HG02588 (cell line): Measurements from ENCODE around the gene ADAMTS17.

ENCODE experiments used
- ATAC-seq: cut with Tn5 transposase; IDR thresholded peaks from one replicate; pipeline ENCODE4 v1.9.1; 2021; ENCODE audit warnings: mild to moderate bottlenecking, moderate library complexity; ENCODE audit not compliant: unreplicated experiment

The ADAMTS17 gene

DNA sequence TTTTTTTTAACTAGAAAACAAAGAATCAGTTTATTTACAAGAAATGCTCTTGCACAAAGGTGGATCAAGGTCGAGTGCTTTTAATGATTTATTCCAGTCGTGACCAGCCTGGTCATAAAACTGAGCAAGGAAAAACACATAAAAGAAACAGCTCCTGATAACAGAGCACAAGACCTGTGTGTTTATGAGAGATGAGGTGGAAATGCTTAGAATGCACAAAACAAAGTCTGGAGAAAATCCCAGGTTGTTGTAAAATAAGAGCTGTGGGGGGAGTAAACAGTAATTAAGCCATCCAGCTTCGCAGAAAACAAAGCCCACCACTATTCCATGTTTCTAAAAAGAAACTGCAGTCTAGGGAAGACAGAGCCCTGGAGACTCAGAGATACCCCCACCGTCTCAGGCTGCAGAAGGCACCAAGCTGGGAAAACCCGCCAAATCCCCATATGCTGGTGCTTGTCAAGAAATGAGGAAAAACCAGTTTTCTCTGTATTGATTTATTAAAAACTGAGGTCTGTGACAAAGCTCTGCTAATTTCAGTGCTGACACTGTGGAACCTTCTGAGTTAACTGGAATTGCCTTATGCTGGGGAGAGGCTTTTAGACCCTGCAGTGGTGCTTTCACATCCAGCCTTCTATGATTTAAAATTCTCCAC is 139.3 kb downstream of the ADAMTS17 start:
- ATAC-seq, result no peak

DNA sequence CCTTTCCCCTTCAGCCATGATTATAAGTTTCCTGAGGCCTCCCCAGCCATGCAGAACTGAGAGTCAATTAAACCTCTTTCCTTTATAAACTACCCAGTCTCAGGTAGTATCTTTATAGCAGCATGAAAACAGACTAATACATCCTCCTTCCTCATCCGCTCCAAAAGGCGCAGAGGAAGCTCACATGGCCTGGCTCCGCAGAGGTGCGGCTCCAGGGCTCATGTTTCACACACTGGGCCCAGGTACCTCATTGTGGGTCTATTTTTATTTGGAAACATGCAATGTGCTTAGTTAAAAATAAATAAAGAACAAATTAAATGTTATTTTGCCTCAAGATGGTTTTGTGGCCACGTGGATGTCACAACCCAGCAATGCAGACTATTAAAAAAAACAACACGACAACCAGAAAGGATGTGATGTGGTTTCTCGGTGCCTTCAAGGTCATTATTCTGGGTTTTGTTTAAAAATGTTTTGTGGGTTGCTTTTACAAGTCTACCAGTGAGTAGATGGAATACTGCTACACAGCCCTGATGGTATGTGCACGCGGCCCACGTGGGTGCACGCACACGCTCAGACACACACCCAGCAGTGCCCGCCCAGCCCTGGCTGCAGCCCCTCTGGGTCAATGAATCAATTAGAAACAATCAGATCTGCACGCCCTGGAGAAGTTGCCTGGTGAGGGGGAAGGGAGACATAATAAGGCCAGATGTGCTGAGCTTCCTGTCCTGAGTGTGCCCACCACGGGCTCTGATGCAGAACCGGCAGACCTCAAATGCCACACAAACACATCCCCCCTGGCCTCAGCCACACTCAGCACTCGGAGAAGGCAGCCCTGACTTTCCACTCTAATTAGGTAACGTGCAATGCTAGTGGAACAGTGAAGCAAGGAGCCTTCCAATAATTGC is 140.1 kb downstream of the ADAMTS17 start:
- ATAC-seq, result no peak

DNA sequence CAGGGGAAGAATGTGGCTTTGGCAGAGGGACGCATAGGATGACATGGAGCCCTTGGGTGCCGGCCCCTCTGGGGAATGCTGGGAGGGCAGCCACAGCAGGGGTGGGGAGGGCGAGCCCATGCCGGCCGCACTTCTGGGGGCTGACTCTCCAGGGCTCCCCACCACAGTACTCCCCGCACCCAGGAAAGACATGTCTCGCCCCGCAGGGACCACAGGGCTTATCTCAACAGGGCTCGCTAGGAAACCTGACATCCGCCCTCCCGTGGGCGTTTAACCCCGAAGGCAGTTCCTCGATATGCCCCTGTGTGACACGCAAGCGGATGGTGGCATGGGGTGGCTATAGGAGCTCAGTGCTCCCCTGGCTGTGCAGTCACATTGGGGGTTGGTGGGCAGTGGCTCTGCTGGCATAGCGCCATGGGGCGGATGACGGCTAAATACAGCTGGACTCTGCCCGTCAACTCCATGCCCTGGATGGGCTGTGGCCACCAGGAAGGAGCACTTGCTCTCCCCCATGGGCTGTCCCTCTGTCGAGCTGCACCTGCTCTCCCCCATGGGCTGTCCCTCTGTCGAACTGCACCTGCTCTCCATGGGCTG is 141.4 kb downstream of the ADAMTS17 start:
- ATAC-seq, result no peak

DNA sequence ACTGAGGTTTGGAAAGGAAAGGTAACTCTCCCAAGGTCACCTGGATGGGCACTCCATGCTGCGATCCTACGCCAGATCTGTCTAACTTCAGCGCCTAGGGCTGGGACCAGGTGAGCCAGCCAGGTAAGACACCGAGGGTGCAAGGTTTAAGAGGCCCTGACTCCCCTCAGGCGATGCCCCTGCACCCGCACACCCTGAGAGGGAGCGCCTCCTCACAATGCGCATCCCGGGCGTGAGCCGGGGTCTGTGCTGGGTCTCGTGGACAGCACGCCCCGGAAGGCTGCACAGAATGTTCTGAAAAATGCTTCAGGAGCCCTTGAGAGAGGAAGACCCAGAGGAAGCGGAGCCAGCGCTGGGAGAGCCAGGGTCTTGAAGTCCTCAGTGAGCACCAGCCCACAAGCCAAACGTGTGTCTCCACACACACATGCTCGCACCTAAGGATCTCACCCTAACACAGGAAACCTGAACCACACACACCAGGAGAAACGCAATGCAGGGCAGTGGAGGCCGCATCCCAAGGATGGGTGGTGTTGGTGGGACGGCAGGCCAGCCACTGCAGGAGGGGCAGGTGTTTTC is 142.0 kb downstream of the ADAMTS17 start:
- ATAC-seq, result no peak

DNA sequence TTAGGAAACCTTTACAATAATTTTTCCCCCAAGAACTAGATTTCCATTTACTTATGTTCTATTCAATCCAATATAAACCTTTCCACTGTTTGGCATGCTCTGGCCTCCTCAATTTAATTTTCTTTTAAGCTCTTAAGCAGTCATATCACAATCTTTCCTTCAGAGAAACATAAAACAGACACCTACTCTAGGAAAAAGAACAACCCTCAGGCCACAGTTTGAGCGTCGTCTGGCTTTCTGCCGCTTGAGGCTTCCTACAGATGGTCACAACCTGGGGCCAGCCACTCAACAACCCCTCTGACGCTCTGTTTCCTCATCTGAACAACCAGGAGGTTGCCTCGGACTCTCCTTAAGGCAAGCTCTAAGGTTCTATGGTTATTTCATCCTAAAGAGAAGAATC is 143.3 kb downstream of the ADAMTS17 start:
- no peak for ATAC-seq

DNA sequence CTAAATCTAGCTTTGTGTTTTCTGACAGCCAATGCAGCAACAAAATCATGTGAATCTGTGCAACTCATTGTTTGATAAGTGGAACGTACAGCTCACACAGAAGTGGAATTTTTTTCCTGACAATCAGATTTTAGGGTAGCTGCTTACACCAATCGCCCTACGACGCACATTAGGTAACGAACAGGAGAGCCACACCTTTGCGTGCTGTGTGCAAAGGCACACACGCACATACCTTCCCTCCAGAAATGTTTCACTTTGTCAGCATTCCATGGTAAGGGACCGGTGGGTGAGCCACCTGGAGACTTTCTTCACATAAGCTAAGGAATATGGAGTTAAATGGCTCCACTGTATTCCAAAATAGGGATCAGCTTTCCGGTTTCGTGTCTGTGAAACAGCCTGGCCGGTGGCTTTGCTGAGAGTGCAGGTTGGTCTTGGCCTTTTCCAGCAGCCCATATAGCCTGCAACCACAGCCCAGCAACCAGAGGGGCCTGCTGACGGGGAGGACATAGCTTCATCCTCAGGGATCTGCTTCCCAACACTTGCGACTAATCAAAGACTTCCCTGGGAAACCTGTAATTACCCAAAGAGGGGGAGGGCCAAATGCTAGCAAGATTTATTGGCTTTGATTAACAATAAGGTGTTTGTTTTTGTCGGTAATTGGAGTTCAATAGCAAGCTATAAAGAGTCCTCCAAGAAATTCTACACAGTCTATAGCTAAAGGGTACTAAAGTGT is 145.3 kb downstream of the ADAMTS17 start:
- no peak for ATAC-seq

DNA sequence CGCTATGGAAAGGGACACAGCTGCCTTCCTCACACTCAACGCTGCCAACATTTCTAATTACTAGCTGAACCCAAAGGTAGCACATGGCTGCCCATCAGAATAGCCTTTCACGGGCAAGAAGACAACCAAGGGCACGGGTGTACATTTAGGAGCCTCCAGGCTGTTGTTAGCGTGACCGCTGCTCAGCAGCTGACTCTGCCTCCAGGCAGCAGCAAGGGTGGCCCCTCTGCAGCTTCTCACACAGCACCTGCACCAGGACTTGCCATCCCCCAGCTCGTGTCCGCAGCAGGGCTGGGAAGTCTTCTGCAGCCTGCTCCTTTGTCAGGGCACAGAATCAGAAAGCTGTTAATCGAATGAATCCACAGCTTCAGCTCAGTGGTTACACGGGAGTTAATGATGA is 146.8 kb downstream of the ADAMTS17 start:
- no peak for ATAC-seq

DNA sequence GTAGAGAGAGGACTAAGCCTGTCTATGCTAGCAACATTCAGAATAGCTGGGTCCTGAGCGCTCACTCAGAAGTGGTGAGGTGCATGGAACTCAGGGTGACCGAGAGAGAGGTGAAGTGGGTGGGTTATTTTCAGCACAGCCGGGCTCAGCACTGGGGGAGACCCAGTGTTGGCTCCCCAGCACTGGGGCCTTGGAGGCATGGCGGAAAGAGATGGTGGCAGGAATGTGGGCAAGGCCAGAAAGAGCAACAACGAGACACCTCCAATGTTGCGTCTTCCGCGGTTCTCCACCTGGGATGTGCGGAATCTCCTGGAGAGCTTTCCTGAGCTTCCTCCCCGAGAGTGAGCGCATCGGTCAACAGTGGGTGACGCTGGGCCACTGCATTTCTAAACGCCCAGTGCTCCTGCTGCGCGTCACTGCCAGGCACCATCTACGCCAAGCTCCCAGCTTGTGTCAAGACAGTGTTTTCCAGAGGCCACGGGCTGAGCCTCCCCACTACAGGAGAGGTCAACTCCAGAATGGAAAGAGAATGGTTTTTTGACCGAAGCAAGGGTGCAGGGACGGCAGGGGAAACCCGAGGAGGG is 148.4 kb downstream of the ADAMTS17 start:
- no peak for ATAC-seq

DNA sequence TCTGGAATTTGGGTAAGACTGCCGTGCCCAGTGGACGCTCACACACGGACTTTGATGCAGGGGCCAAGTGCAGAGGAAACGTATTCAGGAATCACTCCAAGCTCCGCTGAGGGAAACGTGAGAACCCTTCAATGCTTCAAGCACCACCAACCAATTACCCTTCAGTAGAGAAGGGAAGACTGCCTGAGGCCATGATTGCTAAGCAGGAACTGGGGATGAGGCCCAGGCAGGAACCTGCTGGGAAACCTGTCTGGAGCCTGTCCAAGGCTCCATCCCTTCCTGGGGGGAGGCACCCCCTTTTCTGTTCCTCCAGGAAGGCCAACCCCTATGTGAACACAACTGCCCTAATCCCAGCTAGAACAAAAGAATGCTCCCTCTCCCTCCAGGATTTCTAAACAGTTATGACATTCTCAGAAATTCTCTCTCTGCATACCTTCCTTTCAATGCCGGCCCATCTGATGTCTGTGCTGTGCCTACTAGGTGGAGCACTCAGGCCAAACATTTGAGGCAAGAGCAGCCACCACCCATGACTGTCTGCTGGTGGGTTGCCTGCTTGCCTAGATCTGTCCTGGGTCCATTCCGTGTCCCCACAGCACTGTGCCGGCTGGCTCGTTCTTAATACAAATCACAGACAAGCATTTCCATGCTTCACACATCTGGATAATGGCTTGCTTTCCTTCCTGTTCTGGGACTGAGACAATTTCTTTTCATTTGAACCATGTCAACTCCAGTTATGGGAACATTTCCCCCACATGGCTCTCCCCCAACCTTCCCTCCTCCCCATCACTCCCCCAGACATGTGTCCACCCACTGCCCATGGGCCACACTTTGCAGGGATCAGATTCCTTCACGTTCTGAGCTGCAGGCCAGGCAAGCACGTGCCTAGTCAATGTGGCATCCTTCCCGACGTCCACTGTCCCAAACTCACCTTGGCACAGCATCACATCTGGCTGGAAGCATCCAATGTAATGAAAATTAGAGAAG is 149.4 kb downstream of the ADAMTS17 start:
- no peak for ATAC-seq

DNA sequence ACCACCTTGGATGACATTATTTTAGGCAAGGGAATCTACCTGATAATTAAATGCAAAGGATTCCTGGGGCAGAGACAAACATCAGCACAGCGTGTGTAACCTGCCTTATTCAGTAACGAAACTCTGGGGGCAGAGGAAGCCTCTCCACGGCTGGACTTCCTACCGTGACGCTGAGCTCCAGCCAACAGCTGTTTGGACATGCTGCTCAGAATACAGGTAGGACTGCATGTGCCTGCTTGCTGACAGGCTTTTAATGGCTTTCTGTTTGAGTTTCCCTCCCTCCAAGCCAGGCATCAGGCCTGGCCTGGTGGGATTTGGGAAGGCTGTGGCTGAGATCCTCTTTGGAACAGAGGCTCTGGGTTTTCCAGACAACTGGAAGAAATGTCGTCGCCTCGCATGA is 150.6 kb downstream of the ADAMTS17 start:
- no peak for ATAC-seq

DNA sequence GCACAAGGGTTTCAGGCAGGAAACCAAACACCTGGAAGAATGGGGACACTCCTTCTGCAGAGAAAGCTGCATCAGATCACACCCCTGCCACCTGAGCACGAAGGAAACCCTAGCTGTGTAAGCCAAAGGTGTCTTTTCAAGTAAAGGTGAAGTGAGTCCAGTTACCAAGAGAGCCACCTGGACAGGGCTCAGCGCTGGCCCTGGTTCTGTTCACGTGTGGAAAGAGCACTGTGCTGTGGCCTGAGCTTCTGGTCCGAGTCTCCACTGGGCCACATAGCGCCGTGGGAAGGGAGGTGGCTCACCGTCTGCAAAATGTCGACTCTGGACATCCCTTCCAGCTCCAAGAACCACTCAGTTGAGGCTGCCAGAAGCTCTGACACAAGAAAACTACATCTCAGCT is 151.1 kb downstream of the ADAMTS17 start:
- ATAC-seq, result no peak

DNA sequence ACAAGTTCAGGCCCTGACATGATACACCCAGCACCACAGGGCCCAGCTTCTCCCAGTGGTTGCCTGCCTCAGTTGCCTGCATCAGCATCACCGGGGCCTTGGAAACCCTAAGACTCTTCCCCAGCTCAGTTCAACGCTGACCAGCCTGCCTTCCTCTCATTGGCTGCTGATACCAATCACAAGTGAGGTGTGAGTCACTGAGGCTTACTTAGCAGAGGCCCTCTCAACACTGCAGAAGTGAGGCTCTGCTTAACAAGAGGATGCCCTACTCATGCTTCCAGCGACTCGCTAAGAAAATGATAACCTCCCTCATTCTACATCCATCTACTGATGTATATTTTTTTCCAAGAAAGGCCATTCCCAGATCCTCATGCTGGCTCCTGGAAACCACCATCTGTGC is 151.9 kb downstream of the ADAMTS17 start:
- no peak for ATAC-seq

DNA sequence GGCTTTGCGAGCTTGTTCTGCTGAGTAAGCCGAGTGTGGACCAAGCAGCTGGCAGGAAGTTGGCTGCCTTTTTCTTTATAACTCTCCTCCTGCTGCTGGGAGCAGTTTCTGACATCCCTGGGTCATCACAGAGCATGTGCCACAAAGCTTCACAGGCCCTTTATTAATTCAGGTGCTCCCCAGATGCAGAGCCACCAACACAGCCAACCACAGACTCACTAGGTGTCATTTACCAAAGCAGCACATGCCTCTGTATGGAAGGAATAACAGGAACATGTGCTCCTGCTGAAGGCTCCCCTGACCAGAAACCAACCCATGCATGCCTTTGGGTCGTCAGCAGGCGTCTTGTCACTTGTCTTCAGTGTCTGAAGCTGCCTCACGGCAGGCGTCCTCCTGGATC is 152.5 kb downstream of the ADAMTS17 start:
- ATAC-seq, result no peak

DNA sequence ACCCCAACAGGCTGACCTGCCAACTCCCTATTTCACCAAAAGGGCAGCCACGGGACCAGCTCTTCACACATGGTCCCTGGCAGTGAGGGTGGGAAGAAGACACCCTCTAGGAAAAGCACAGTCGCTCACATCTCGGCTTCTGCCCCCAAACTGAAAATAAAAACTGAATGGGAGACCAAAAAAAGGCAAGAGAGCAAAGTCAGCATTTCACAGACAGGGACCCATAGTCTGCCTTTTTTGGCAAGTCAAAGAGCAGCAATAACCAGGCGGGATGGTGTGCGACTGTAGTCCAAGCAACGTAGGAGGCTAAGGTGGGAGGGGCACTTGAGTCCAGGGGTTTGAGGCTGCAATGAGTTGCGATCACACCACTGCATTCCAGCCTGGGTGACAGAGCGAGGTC is 154.1 kb downstream of the ADAMTS17 start:
- no peak for ATAC-seq

DNA sequence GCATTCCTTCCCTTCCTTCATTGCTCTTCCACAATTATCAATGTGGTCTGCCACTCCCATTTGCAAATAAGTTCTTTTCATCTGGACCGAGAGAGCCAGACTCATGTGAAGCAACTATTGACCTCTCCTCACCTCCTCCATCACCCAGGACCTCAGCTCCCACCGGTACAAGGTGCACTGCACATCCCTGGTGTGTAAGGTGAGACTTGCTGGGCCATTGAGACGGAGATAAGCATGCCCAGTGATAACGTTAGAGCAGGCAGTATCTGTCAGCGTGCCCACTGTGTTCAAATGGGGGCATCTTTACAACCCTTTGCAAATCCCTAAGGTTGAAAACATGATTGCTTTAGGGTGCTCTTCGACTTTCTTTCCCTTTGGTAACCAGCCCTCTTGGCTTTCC is 154.8 kb downstream of the ADAMTS17 start:
- ATAC-seq, result no peak

DNA sequence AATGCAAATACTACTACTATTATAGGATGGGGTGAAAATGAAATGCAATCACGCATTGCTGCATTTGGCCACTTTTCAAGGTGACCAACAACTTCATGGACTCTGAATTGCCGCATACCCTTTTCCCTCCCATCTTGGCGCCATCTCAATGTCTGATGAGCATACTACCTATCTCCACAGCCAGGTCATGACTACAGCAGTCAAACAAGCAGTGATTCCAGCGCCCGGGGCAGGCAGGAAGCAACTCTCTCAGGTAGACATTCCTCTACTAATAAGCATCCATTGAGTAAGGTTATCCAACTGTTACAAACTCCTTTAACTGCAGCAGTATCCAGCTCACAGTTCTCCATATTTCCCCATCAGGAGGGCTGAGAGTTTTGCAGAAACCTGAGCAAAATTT is 155.4 kb downstream of the ADAMTS17 start:
- no peak for ATAC-seq

DNA sequence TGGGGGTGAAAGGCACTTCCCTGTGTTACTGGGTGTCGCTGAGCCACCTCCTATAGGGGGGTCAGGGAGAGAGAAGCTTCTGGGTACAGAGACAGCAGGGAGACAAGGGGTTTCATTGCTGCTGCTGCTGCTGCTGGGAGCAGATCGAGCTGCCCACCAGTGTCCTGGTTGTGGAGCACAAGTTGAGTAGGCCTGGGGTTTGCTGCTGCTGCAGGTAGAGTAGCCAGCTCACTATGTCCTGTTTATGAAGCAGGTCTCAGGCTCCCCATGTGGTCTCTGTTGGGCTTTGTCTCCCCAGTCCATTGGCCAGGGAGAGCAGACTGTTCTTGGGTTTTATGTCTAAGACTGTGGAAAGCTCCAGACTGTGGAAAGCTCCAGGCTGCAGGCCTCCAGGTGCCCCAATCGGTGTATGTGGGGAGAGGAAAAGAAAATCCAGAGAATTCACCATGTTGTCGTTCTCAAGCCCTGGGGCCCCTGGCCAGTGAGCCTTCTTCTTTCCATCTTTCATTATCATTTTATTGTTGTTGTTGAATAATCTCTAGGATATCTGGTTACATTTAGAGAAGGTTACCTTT is 157.8 kb downstream of the ADAMTS17 start:
- no peak for ATAC-seq

DNA sequence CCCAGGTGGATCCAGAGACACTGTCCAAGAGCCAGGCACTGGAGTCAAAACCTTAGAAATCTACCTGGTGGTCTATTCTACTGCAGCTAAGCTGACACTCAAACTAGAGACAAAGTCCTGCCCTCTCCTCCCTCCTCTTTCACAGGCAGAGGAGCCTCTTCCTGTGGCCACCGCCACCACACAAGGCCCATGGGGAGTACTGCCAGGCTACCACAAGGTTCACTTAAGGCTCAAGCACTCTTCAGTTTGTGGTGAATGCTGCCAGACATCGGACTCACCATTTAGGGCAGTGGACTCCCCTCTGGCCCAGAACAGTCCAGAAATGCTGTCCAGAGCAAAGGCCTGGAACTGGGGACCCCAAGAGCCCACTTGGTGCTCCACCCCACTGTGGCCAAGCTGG is 160.9 kb downstream of the ADAMTS17 start:
- ATAC-seq, result no peak
